Measurements from ENCODE around the gene AGAP1.

- TF ChIP-seq GATA3 (IDR thresholded peaks at IDR 0.05; ENCODE audit: borderline replicate concordance) (no peak), EP300 (IDR thresholded peaks at IDR 0.05) (no peak), POLR2A (IDR thresholded peaks at IDR 0.05; ENCODE audit: low read length) (no peak), NFE2L2 (conservative IDR thresholded peaks at IDR 0.05; ENCODE audit: low read length) (no peak), MYC (IDR thresholded peaks at IDR 0.05; ENCODE audit: borderline replicate concordance, low read length) (no peak), TP53 (CRISPR knock-in tag; IDR thresholded peaks at IDR 0.05) (no peak)
- TF ChIP-seq, protein P1, sequence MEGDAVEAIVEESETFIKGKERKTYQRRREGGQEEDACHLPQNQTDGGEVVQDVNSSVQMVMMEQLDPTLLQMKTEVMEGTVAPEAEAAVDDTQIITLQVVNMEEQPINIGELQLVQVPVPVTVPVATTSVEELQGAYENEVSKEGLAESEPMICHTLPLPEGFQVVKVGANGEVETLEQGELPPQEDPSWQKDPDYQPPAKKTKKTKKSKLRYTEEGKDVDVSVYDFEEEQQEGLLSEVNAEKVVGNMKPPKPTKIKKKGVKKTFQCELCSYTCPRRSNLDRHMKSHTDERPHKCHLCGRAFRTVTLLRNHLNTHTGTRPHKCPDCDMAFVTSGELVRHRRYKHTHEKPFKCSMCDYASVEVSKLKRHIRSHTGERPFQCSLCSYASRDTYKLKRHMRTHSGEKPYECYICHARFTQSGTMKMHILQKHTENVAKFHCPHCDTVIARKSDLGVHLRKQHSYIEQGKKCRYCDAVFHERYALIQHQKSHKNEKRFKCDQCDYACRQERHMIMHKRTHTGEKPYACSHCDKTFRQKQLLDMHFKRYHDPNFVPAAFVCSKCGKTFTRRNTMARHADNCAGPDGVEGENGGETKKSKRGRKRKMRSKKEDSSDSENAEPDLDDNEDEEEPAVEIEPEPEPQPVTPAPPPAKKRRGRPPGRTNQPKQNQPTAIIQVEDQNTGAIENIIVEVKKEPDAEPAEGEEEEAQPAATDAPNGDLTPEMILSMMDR (IDR thresholded peaks at IDR 0.05), result no peak
Observed at GRCh38 chr2:235810252-235810651, 316.4 kb downstream of the AGAP1 start.

Data from A549 (cell line).